HG03342 (cell line): ENCODE results near the gene NYAP1.
A peak's percentile ranks its signal among the peaks of the same experiment; 100 is the strongest.

Experiments
- ATAC-seq: cut with Tn5 transposase; IDR thresholded peaks from one replicate; pipeline ENCODE4 v1.9.1; 2021; ENCODE audit warnings: mild to moderate bottlenecking, moderate library complexity; ENCODE audit not compliant: unreplicated experiment

NYAP1 gene

GRCh38 chr7:100456562-100456961, 27.2 kb upstream of the NYAP1 start:
- ATAC-seq: no peak

GRCh38 chr7:100457033-100457432, 26.7 kb upstream of the NYAP1 start:
- no peak for ATAC-seq

GRCh38 chr7:100464210-100464660, 19.5 kb upstream of the NYAP1 start, which contains the start of gene SPACDR:
TSS of gene SPACDR (minus strand) at chr7:100464260. CDS start at chr7:100464025, 235 bp downstream.
- ATAC-seq: no peak

GRCh38 chr7:100464791-100465190, 18.9 kb upstream of the NYAP1 start:
- no peak for ATAC-seq

GRCh38 chr7:100465299-100465698, 18.4 kb upstream of the NYAP1 start:
- no peak for ATAC-seq

- no peak for ATAC-seq
Observed at GRCh38 chr7:100465702-100466311, 17.9 kb upstream of the NYAP1 start.

- ATAC-seq: no peak
Observed at GRCh38 chr7:100466653-100467605, 16.8 kb upstream of the NYAP1 start.

GRCh38 chr7:100467638-100468373, 15.9 kb upstream of the NYAP1 start:
- ATAC-seq: no peak

- ATAC-seq: no peak
Observed at GRCh38 chr7:100469227-100470044, 14.3 kb upstream of the NYAP1 start.

GRCh38 chr7:100471021-100471420, 12.7 kb upstream of the NYAP1 start:
- no peak for ATAC-seq

GRCh38 chr7:100472121-100472851, 11.4 kb upstream of the NYAP1 start:
- ATAC-seq: no peak

- no peak for ATAC-seq
Observed at GRCh38 chr7:100472854-100473499, 10.8 kb upstream of the NYAP1 start.

GRCh38 chr7:100475549-100475948, 8.2 kb upstream of the NYAP1 start:
- no peak for ATAC-seq

- no peak for ATAC-seq
Observed at GRCh38 chr7:100476101-100476780, 7.5 kb upstream of the NYAP1 start.

GRCh38 chr7:100476903-100477870, 6.5 kb upstream of the NYAP1 start:
- no peak for ATAC-seq

GRCh38 chr7:100477871-100478267, 5.9 kb upstream of the NYAP1 start:
- ATAC-seq: no peak

GRCh38 chr7:100478958-100479660, 4.6 kb upstream of the NYAP1 start, which contains the start of gene TSC22D4:
TSS of gene TSC22D4 (minus strand) at chr7:100479214. CDS start at chr7:100478038, 1,176 bp downstream.
- ATAC-seq: peak; percentile 60
